Left renal cortex interstitium (tissue), 4 donors: Measurements from ENCODE around the gene TM4SF5. TPM values are rescaled to one million over a fixed set of nuclear protein-coding genes. Genes with fewer than 3 reads are reported as not detected.
"Not testable (repeated sequence)": the region's sequence is repeated elsewhere in the genome, so short reads cannot be mapped to it uniquely, and the experiment has no call there.

Experiments
- DNase-seq, 4 donors: peaks; one replicate each; pipeline ENCODE4 v3.0.0-alpha.2; 2013; ENCODE audit warnings: low read depth in 4 of 4, low spot score in 2 of 4, missing footprints in 1 of 4
- polyA plus RNA-seq, 4 donors: library from polyadenylated mRNA; unstranded; fragments of 120-200 nt; gene quantifications; one replicate each; pipeline ENCODE4 v1.2.1, GENCODE V29; 2013; ENCODE audit not compliant: insufficient read length in 4 of 4

The TM4SF5 gene
- polyA plus RNA-seq, 4 donors, result 1.5 to 2.8 (median 2.1) TPM

- no peak for DNase-seq
These were observed 51.8 kb downstream of the TM4SF5 start for GRCh38 chr17:4823373-4824089.

- no peak for DNase-seq
These were observed 55.7 kb downstream of the TM4SF5 start for GRCh38 chr17:4827399-4827798.

- not testable (repeated sequence) for DNase-seq
These were observed 61.1 kb downstream of the TM4SF5 start for GRCh38 chr17:4832829-4833177.

Other genes with a start within 250 kb of the TM4SF5 start
- 10 to 100 TPM; 30.5 to 52.9 (median 40.6) TPM for gene MYBBP1A, start 216.5 kb upstream of the TM4SF5 start, polyA plus RNA-seq
- gene GGT6, start 211.3 kb upstream of the TM4SF5 start, polyA plus RNA-seq, result 10 to 100 TPM in 1 of 4 donors, 1 to 10 TPM in 3; 7.7 to 10.5 (median 8.3) TPM
- 10 to 100 TPM; 52.9 to 70.0 (median 60.0) TPM for gene SMTNL2, start 187.4 kb upstream of the TM4SF5 start, polyA plus RNA-seq
- gene ALOX15, start 130.2 kb upstream of the TM4SF5 start, polyA plus RNA-seq, result under 1 TPM; 0.25 to 0.56 (median 0.45) TPM
- gene PELP1, start 67.7 kb upstream of the TM4SF5 start, polyA plus RNA-seq, result 10 to 100 TPM; 36.9 to 62.4 (median 49.9) TPM
- 10 to 100 TPM; 25.4 to 41.7 (median 37.0) TPM for gene ARRB2, start 61.3 kb upstream of the TM4SF5 start, polyA plus RNA-seq
- gene MED11, start 40.5 kb upstream of the TM4SF5 start, polyA plus RNA-seq, result 10 to 100 TPM; 26.8 to 30.4 (median 28.4) TPM
- gene ZMYND15, start 32.1 kb upstream of the TM4SF5 start, polyA plus RNA-seq, result under 1 TPM; 0.32 to 0.95 (median 0.54) TPM
- gene CXCL16, start 32.0 kb upstream of the TM4SF5 start, polyA plus RNA-seq, result 10 to 100 TPM; 11.3 to 14.1 (median 12.2) TPM
- gene VMO1, start 14.5 kb downstream of the TM4SF5 start, polyA plus RNA-seq, result under 1 TPM; 0.42 to 0.74 (median 0.65) TPM
- gene GLTPD2, start 17.1 kb downstream of the TM4SF5 start, polyA plus RNA-seq, result 10 to 100 TPM in 1 of 4 donors, 1 to 10 TPM in 3; 5.7 to 11.5 (median 8.4) TPM
- 100 to 1,000 TPM; 112 to 159 (median 133) TPM for gene PSMB6, start 24.3 kb downstream of the TM4SF5 start, polyA plus RNA-seq
- 10 to 100 TPM; 30.5 to 52.9 (median 43.5) TPM for gene PLD2, start 35.3 kb downstream of the TM4SF5 start, polyA plus RNA-seq
- gene MINK1, start 61.5 kb downstream of the TM4SF5 start, polyA plus RNA-seq, result 10 to 100 TPM; 43.0 to 71.4 (median 57.4) TPM
- gene C17orf107, start 127.7 kb downstream of the TM4SF5 start, polyA plus RNA-seq, result 1 to 10 TPM; 1.2 to 2.4 (median 1.7) TPM
- 1 to 10 TPM; 1.3 to 2.4 (median 1.7) TPM for gene CHRNE, start 131.2 kb downstream of the TM4SF5 start, polyA plus RNA-seq
- 1 to 10 TPM; 1.4 to 3.1 (median 2.4) TPM for gene GP1BA, start 160.4 kb downstream of the TM4SF5 start, polyA plus RNA-seq
- gene SLC25A11, start 168.2 kb downstream of the TM4SF5 start, polyA plus RNA-seq, result 10 to 100 TPM; 71.0 to 94.7 (median 83.0) TPM
- gene RNF167, start 168.4 kb downstream of the TM4SF5 start, polyA plus RNA-seq, result 100 to 1,000 TPM; 129 to 142 (median 134) TPM
- gene PFN1, start 176.6 kb downstream of the TM4SF5 start, polyA plus RNA-seq, result 100 to 1,000 TPM; 336 to 541 (median 424) TPM
- gene ENO3, start 179.2 kb downstream of the TM4SF5 start, polyA plus RNA-seq, result 10 to 100 TPM; 17.7 to 35.0 (median 26.8) TPM
- gene SPAG7, start 195.9 kb downstream of the TM4SF5 start, polyA plus RNA-seq, result 100 to 1,000 TPM in 3 of 4 donors, 10 to 100 TPM in 1; 97.2 to 111 (median 106) TPM
- 10 to 100 TPM; 22.7 to 38.4 (median 27.9) TPM for gene CAMTA2, start 215.8 kb downstream of the TM4SF5 start, polyA plus RNA-seq
- gene INCA1, start 225.6 kb downstream of the TM4SF5 start, polyA plus RNA-seq, result 1 to 10 TPM; 6.4 to 9.9 (median 8.5) TPM
- 10 to 100 TPM; 77.1 to 93.7 (median 87.7) TPM for gene KIF1C, start 226.1 kb downstream of the TM4SF5 start, polyA plus RNA-seq